Mesenchymal stem cell (in vitro differentiated cells and primary cell): ENCODE measurements around the gene FXYD5.
"Not testable (repeated sequence)": the region's sequence is repeated elsewhere in the genome, so short reads cannot be mapped to it uniquely, and the experiment has no call there.

Source experiments
- DNase-seq: peaks from one replicate; pipeline ENCODE4 v3.0.0-alpha.2; 2013
- H2AFZ ChIP-seq: one replicate; pipeline ENCODE4 v1.6.1; 2013; ENCODE audit warnings: low read depth, mild to moderate bottlenecking, control low read depth, inconsistent platforms, low read length, moderate library complexity
- H2AK5ac ChIP-seq: 2 replicates; pipeline ENCODE4 v1.6.1; 2013; ENCODE audit warnings: low read length, moderate library complexity, mild to moderate bottlenecking, inconsistent platforms; ENCODE audit not compliant: severe bottlenecking
- H2BK120ac ChIP-seq: one replicate; pipeline ENCODE4 v1.6.1; 2013; ENCODE audit warnings: low read depth, mild to moderate bottlenecking, inconsistent platforms, low read length, moderate library complexity
- H2BK12ac ChIP-seq, 2 experiments: one replicate each; pipeline ENCODE4 v1.6.1; 2013; ENCODE audit warnings: inconsistent platforms in 2 of 2, low read length in 2 of 2, mild to moderate bottlenecking in 2 of 2, moderate library complexity in 2 of 2, control low read depth in 1 of 2
- H2BK15ac ChIP-seq: one replicate; pipeline ENCODE4 v1.6.1; 2013; ENCODE audit warnings: mild to moderate bottlenecking, low read depth, inconsistent platforms; ENCODE audit not compliant: poor library complexity, severe bottlenecking
- H2BK5ac ChIP-seq: 2 replicates; pipeline ENCODE4 v1.6.1; 2013; ENCODE audit warnings: low read depth, mild to moderate bottlenecking, low read length, control low read depth, inconsistent platforms; ENCODE audit not compliant: poor library complexity, severe bottlenecking
- H3K14ac ChIP-seq, 2 experiments: one replicate each; pipeline ENCODE4 v1.6.1; 2013; ENCODE audit warnings: inconsistent platforms in 2 of 2, low read length in 2 of 2, control low read depth in 1 of 2, mild to moderate bottlenecking in 1 of 2, moderate library complexity in 1 of 2
- H3K18ac ChIP-seq, 2 experiments: one replicate each; pipeline ENCODE4 v1.6.1; 2013; ENCODE audit warnings: inconsistent platforms in 2 of 2, low read length in 2 of 2, control low read depth in 1 of 2, low read depth in 1 of 2, mild to moderate bottlenecking in 1 of 2
- H3K23ac ChIP-seq, 2 experiments: one replicate each; pipeline ENCODE4 v1.6.1; 2013; ENCODE audit warnings: inconsistent platforms in 2 of 2, low read length in 2 of 2, mild to moderate bottlenecking in 2 of 2, moderate library complexity in 2 of 2, control low read depth in 1 of 2
- H3K27ac ChIP-seq: 2 replicates; pipeline ENCODE4 v1.5.1; 2013; ENCODE audit warnings: mild to moderate bottlenecking, moderate library complexity, low read length, control low read depth, inconsistent platforms; ENCODE audit not compliant: poor library complexity, severe bottlenecking
- H3K27me3 ChIP-seq, 2 experiments: 2 replicates each; pipeline versions ENCODE4 v1.6.1 to v1.7.0; 2013; ENCODE audit warnings: low read length in 2 of 2, mild to moderate bottlenecking in 2 of 2, moderate library complexity in 2 of 2, control low read depth in 1 of 2, inconsistent platforms in 1 of 2; ENCODE audit not compliant: control insufficient read depth in 1 of 2, insufficient read depth in 1 of 2
- H3K36me3 ChIP-seq, 2 experiments: 2 replicates each; pipeline versions ENCODE4 v1.6.1 to v1.7.0; 2013; ENCODE audit warnings: low read length in 2 of 2, control low read depth in 1 of 2, inconsistent platforms in 1 of 2, low read depth in 1 of 2, mild to moderate bottlenecking in 1 of 2; ENCODE audit not compliant: insufficient read depth in 2 of 2, control insufficient read depth in 1 of 2
- H3K4ac ChIP-seq, 2 experiments: one replicate each; pipeline ENCODE4 v1.6.1; 2013; ENCODE audit warnings: inconsistent platforms in 2 of 2, low read length in 2 of 2, mild to moderate bottlenecking in 2 of 2, moderate library complexity in 2 of 2, control low read depth in 1 of 2, low read depth in 1 of 2
- H3K4me1 ChIP-seq: 2 replicates; pipeline ENCODE4 v1.6.1; 2013; ENCODE audit warnings: low read depth, low read length, control low read depth; ENCODE audit not compliant: control insufficient read depth, insufficient read depth
- H3K4me2 ChIP-seq: 2 replicates; pipeline ENCODE4 v1.6.1; 2013; ENCODE audit warnings: low read length, mild to moderate bottlenecking, inconsistent platforms; ENCODE audit not compliant: poor library complexity, severe bottlenecking
- H3K4me3 ChIP-seq, 2 experiments: 2 replicates each; pipeline versions ENCODE4 v1.5.1 to v1.7.0; 2013; ENCODE audit warnings: low read length in 2 of 2, mild to moderate bottlenecking in 2 of 2, control low read depth in 1 of 2, low read depth in 1 of 2; ENCODE audit not compliant: insufficient read depth in 1 of 2
- H3K79me1 ChIP-seq: replicated peaks from 2 replicates; pipeline ENCODE4 v1.6.1; 2013; ENCODE audit warnings: mild to moderate bottlenecking, control low read depth, low read length, inconsistent platforms; ENCODE audit not compliant: poor library complexity, severe bottlenecking
- H3K9ac ChIP-seq: 2 replicates; pipeline ENCODE4 v1.7.0; 2013; ENCODE audit warnings: mild to moderate bottlenecking, low read length, moderate library complexity
- H3K9me3 ChIP-seq: 2 replicates; pipeline ENCODE4 v1.7.0; 2013; ENCODE audit warnings: mild to moderate bottlenecking, low read length; ENCODE audit not compliant: control insufficient read depth
- H4K8ac ChIP-seq: one replicate; pipeline ENCODE4 v1.6.1; 2013; ENCODE audit warnings: inconsistent platforms, mild to moderate bottlenecking, low read length, moderate library complexity
- H4K91ac ChIP-seq: one replicate; pipeline ENCODE4 v1.6.1; 2013; ENCODE audit warnings: mild to moderate bottlenecking, low read length, inconsistent platforms
- WGBS: methylation state at CpG from one replicate; pipeline ENCODE4 v1.1.7; 2013; ENCODE audit warnings: mixed read lengths; 5-methylcytosine and 5-hydroxymethylcytosine counted together

The FXYD5 gene

GRCh38 chr19:35129724-35130274 lies 24.7 kb upstream of the FXYD5 start:
- H3K9me3 ChIP-seq, H2BK5ac ChIP-seq, H3K23ac ChIP-seq, H3K4me3 ChIP-seq, H4K91ac ChIP-seq, H3K4me1 ChIP-seq, H3K9ac ChIP-seq, H2BK15ac ChIP-seq, H2BK120ac ChIP-seq, DNase-seq, H3K4me2 ChIP-seq, H2BK12ac ChIP-seq, H3K4ac ChIP-seq, H4K8ac ChIP-seq, H3K18ac ChIP-seq, H3K79me1 ChIP-seq, H3K27ac ChIP-seq, H2AK5ac ChIP-seq, H2AFZ ChIP-seq, H3K36me3 ChIP-seq, H3K14ac ChIP-seq: not testable (repeated sequence)
- peaks cover 9 to 16% of the 10 kb centered on the region in 2 experiments for H3K27me3 ChIP-seq
- 65% methylated on average over 13 of the region's 14 CpGs for WGBS

GRCh38 chr19:35130761-35131720 lies 23.5 kb upstream of the FXYD5 start:
- Histone ChIP-seq H2BK12ac (no peak overlapping the region), H3K27me3 (peaks cover 2 to 16% of the 10 kb centered on the region in 2 experiments), H3K23ac (no peak overlapping the region), H3K4me2 (no peak overlapping the region), H3K4me1 (peaks cover 2% of the 10 kb centered on the region), H3K18ac (no peak overlapping the region), H3K4me3 (no peak overlapping the region), H3K9ac (no peak overlapping the region), H3K79me1 (no peaks in the 10 kb centered on the region), H2BK5ac (no peak overlapping the region), H2AK5ac (no peak overlapping the region), H4K8ac (no peak overlapping the region), H3K4ac (no peak overlapping the region), H3K36me3 (no peaks in the 10 kb centered on the region), H2AFZ (no peak overlapping the region), H3K27ac (no peak overlapping the region), H3K9me3 (no peaks in the 10 kb centered on the region), H4K91ac (no peak overlapping the region), H2BK120ac (no peak overlapping the region), H2BK15ac (no peak overlapping the region), H3K14ac (no peak overlapping the region)
- 83% methylated on average over 27 of the region's 31 CpGs for WGBS
- DNase-seq, result no peak

DNA sequence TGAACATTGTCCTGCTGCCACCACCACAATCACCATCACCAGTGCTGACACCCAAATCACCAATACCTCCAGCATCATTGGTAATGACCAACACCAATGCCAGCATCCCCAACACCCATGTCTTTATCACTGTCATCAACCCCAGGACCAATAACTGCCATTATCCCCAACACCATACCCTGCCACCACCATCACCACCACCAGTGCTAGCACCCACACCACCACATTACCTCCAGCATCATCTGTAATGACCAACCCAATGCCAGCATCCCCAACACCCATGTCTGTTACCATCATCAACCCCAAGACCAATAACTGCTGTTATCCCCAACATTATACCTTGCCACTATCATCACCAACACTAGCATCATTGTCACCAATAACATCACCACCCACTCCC lies 22.3 kb upstream of the FXYD5 start:
- DNase-seq, result no peak
- no peak overlapping the region for H4K91ac ChIP-seq
- no peak overlapping the region for H2BK120ac ChIP-seq
- H3K14ac ChIP-seq, result no peak overlapping the region
- no peak overlapping the region for H3K27ac ChIP-seq
- H3K27me3 ChIP-seq, result peaks cover 0 to 12% of the 10 kb centered on the region in 2 experiments
- H3K4me1 ChIP-seq, result peaks cover 2% of the 10 kb centered on the region
- no peak overlapping the region for H3K18ac ChIP-seq
- no peaks in the 10 kb centered on the region for H3K36me3 ChIP-seq
- no peak overlapping the region for H2AK5ac ChIP-seq
- no peak overlapping the region for H4K8ac ChIP-seq
- no peak overlapping the region for H3K23ac ChIP-seq
- no peak overlapping the region for H2BK5ac ChIP-seq
- H3K79me1 ChIP-seq, result no peaks in the 10 kb centered on the region
- H3K9ac ChIP-seq, result no peak overlapping the region
- no peak overlapping the region for H3K4ac ChIP-seq
- H3K4me3 ChIP-seq, result no peak overlapping the region
- no peak overlapping the region for H3K4me2 ChIP-seq
- H3K9me3 ChIP-seq, result no peaks in the 10 kb centered on the region
- no peak overlapping the region for H2BK12ac ChIP-seq
- H2BK15ac ChIP-seq, result no peak overlapping the region
- no peak overlapping the region for H2AFZ ChIP-seq

DNA sequence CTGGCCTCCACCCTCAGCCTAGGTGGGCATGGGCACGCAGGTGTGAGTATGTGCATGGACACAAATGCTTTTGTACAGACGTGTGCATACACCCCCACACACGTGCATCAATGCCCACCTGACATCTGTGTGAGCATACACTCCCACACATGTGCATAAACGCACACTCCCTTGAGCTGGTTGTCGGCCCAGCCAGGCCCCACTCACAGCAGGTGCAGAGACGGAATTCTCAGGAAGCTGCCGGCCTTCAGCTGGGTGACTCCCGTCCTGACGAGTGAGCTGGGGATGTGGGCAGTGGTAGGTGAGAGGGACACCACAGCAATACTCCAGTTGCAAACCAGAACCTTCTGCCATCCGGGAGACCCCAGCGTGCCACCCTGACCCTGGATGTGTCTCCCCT lies 20.7 kb upstream of the FXYD5 start:
- H3K23ac ChIP-seq, result no peak overlapping the region
- no peak for DNase-seq
- H3K4me1 ChIP-seq, result peaks cover 3% of the 10 kb centered on the region
- no peak overlapping the region for H3K4ac ChIP-seq
- H3K14ac ChIP-seq, result no peak overlapping the region
- no peak overlapping the region for H2AK5ac ChIP-seq
- no peak overlapping the region for H3K18ac ChIP-seq
- WGBS, result 90% methylated on average over 11 of the region's 11 CpGs
- H3K4me3 ChIP-seq, result no peak overlapping the region
- H2BK15ac ChIP-seq, result no peak overlapping the region
- H2AFZ ChIP-seq, result no peak overlapping the region
- no peak overlapping the region for H2BK120ac ChIP-seq
- no peaks in the 10 kb centered on the region for H3K36me3 ChIP-seq
- H3K27me3 ChIP-seq, result peaks cover 0 to 9% of the 10 kb centered on the region in 2 experiments
- H3K27ac ChIP-seq, result no peak overlapping the region
- H3K9ac ChIP-seq, result no peak overlapping the region
- no peaks in the 10 kb centered on the region for H3K9me3 ChIP-seq
- no peak overlapping the region for H2BK12ac ChIP-seq
- H3K79me1 ChIP-seq, result no peaks in the 10 kb centered on the region
- no peak overlapping the region for H4K8ac ChIP-seq
- H2BK5ac ChIP-seq, result no peak overlapping the region
- H4K91ac ChIP-seq, result no peak overlapping the region
- no peak overlapping the region for H3K4me2 ChIP-seq
